KMS-11 (cell line): ENCODE measurements around the gene DMBT1.

ENCODE experiments used
- H2AFZ ChIP-seq: fragments of 200-600 bp; sonication (generic); 2 replicates; pipeline ENCODE4 v1.6.1; 2016; ENCODE audit warnings: antibody characterized with exemption, mixed run types, low read depth
- H3K27ac ChIP-seq: fragments of 200-600 bp; sonication (generic); 2 replicates; pipeline ENCODE4 v1.6.1; 2016; ENCODE audit warnings: mild to moderate bottlenecking, mixed run types
- H3K27me3 ChIP-seq: fragments of 200-600 bp; sonication (generic); 2 replicates; pipeline ENCODE4 v1.6.1; 2017; ENCODE audit warnings: mild to moderate bottlenecking, low read depth, mixed run types, moderate library complexity; ENCODE audit not compliant: insufficient read depth
- H3K36me3 ChIP-seq: fragments of 200-600 bp; sonication (generic); 2 replicates; pipeline ENCODE4 v1.6.1; 2017; ENCODE audit warnings: mild to moderate bottlenecking, mixed run types; ENCODE audit not compliant: insufficient read depth
- H3K4me1 ChIP-seq: fragments of 200-600 bp; sonication (generic); 2 replicates; pipeline ENCODE4 v1.6.1; 2016; ENCODE audit warnings: mild to moderate bottlenecking, low read depth, mixed run types; ENCODE audit not compliant: poor library complexity, severe bottlenecking
- H3K4me2 ChIP-seq: fragments of 200-600 bp; sonication (generic); 2 replicates; pipeline ENCODE4 v1.7.0; 2016; ENCODE audit warnings: mild to moderate bottlenecking, mixed run types
- H3K4me3 ChIP-seq: fragments of 200-600 bp; sonication (generic); IDR thresholded peaks from 2 replicates; pipeline ENCODE4 v1.6.1; 2017; ENCODE audit warnings: low read depth, low read length, mixed read lengths; ENCODE audit not compliant: insufficient read depth
- H3K79me2 ChIP-seq: fragments of 200-600 bp; sonication (generic); 2 replicates; pipeline ENCODE4 v1.6.1; 2016; ENCODE audit warnings: low read depth, mixed run types; ENCODE audit not compliant: insufficient read depth
- H3K9ac ChIP-seq: fragments of 200-600 bp; sonication (generic); 2 replicates; pipeline ENCODE4 v1.6.1; 2016; ENCODE audit warnings: mild to moderate bottlenecking, mixed run types
- H4K20me1 ChIP-seq: fragments of 200-600 bp; sonication (generic); 2 replicates; pipeline ENCODE4 v1.6.1; 2016; ENCODE audit warnings: mild to moderate bottlenecking, mixed run types; ENCODE audit not compliant: insufficient read depth
- CTCF ChIP-seq: fragments of 200-600 bp; sonication (generic); conservative IDR thresholded peaks from 2 replicates; pipeline ENCODE4 v1.6.1; 2017; ENCODE audit warnings: low read depth, mild to moderate bottlenecking, antibody characterized with exemption, low read length, moderate library complexity, mixed read lengths

DMBT1 gene

GRCh38 chr10:122624546-122624945, 64.0 kb downstream of the DMBT1 start:
- TF ChIP-seq CTCF, result no peak
- Histone ChIP-seq H3K4me1 (no peaks in the 10 kb centered on the region), H3K27ac (no peak overlapping the region), H3K4me3 (no peak overlapping the region), H3K4me2 (no peak overlapping the region), H4K20me1 (no peaks in the 10 kb centered on the region), H2AFZ (no peak overlapping the region), H3K79me2 (no peaks in the 10 kb centered on the region), H3K9ac (no peak overlapping the region), H3K36me3 (no peaks in the 10 kb centered on the region), H3K27me3 (no peaks in the 10 kb centered on the region)

DNA sequence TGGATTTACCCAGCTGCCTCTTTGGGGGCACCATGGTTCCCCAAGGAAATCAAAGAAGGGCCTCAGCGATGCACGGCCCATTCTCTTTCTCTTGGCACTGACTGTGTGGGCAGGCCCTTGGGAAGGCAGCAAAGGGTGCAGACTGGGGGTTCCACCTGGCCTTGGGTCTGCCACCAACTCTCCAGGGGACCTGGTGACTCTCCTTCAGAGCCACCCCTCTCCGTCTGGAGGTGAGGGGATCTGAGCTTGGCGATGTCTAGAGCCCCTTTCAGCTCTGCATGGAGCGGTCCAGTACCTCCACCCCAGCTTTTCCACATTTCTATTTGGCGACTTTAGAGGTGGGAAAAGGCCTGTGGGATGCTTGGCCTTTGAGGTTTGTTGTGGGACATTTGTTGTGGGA, 70.0 kb downstream of the DMBT1 start:
- Histone ChIP-seq H3K27me3 (no peaks in the 10 kb centered on the region), H4K20me1 (no peaks in the 10 kb centered on the region), H3K36me3 (no peaks in the 10 kb centered on the region), H3K9ac (no peak overlapping the region), H3K79me2 (no peaks in the 10 kb centered on the region), H3K4me1 (no peaks in the 10 kb centered on the region), H3K4me2 (no peak overlapping the region), H3K4me3 (no peak overlapping the region), H3K27ac (no peak overlapping the region), H2AFZ (no peak overlapping the region)
- TF ChIP-seq CTCF, result no peak

GRCh38 chr10:122632031-122632430, 71.5 kb downstream of the DMBT1 start:
- Histone ChIP-seq H3K4me2 (no peak overlapping the region), H4K20me1 (no peaks in the 10 kb centered on the region), H3K27me3 (no peaks in the 10 kb centered on the region), H3K79me2 (no peaks in the 10 kb centered on the region), H2AFZ (no peak overlapping the region), H3K27ac (no peak overlapping the region), H3K9ac (no peak overlapping the region), H3K36me3 (no peaks in the 10 kb centered on the region), H3K4me3 (no peak overlapping the region), H3K4me1 (no peaks in the 10 kb centered on the region)
- TF ChIP-seq CTCF, result no peak

DNA sequence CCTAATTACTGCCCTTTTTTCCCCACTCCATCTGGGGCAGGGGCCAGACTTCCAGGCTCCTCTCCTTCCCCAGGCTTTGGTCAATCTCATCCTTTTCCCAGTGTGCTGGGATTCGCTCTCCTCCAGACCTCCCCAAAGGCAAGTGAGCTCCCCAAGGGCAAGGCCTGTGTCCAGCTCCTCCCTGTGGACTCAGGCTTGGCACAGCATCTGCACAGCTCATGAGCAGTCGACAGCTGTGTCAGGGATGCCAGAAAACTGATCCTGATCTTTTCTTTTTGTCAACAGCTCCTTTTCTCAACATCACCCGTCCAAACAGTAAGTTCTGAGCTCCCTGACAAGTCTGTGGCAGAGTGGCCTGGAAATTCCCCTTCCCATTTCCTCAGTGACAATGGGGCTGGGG, 72.0 kb downstream of the DMBT1 start:
- Histone ChIP-seq H3K27ac (no peak overlapping the region), H3K36me3 (no peaks in the 10 kb centered on the region), H3K4me2 (no peak overlapping the region), H2AFZ (no peak overlapping the region), H4K20me1 (no peaks in the 10 kb centered on the region), H3K4me3 (no peak overlapping the region), H3K79me2 (no peaks in the 10 kb centered on the region), H3K27me3 (no peaks in the 10 kb centered on the region), H3K4me1 (no peaks in the 10 kb centered on the region), H3K9ac (no peak overlapping the region)
- no peak for TF ChIP-seq CTCF

DNA sequence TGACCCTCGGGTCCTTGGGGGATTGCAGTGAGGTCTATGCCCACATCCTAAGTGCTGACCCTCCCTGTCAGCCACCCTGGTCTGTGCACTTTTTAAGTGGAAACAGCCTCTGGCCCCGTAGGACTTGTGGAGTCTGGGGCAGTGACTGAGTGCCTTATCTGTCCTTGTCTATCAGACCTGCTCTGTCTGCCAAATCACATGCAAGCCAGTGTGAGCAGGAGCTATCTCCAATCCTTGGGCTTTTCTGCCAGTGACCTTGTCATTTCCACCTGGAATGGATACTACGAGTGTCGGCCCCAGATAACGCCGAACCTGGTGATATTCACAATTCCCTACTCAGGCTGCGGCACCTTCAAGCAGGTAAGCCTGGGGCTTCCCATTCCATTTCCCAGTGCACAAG, 76.4 kb downstream of the DMBT1 start:
- Histone ChIP-seq H3K79me2 (no peaks in the 10 kb centered on the region), H3K4me1 (no peaks in the 10 kb centered on the region), H3K27me3 (no peaks in the 10 kb centered on the region), H3K9ac (no peak overlapping the region), H3K4me2 (no peak overlapping the region), H3K27ac (no peak overlapping the region), H3K36me3 (no peaks in the 10 kb centered on the region), H3K4me3 (no peak overlapping the region), H4K20me1 (no peaks in the 10 kb centered on the region), H2AFZ (no peak overlapping the region)
- no peak for TF ChIP-seq CTCF
